Osteocyte (in vitro differentiated cells): ENCODE measurements around the gene HIVEP2. TPM values are rescaled to one million over a fixed set of nuclear protein-coding genes. Genes with fewer than 3 reads are reported as not detected.

Experiments used
- DNase-seq: peaks from one replicate; pipeline ENCODE4 v3.0.0; 2021; ENCODE audit warnings: mixed read lengths; ENCODE audit not compliant: unreplicated experiment; ENCODE audit errors: extremely low spot score
- H3K27ac Mint-ChIP-seq: one replicate; pipeline ENCODE4 v1.8.0; 2021; ENCODE audit warnings: mild to moderate bottlenecking, mixed read lengths; ENCODE audit not compliant: unreplicated experiment
- H3K27me3 Mint-ChIP-seq: one replicate; pipeline ENCODE4 v1.8.0; 2021; ENCODE audit warnings: mixed read lengths; ENCODE audit not compliant: unreplicated experiment
- H3K36me3 Mint-ChIP-seq: one replicate; pipeline ENCODE4 v1.8.0; 2021; ENCODE audit warnings: mixed read lengths; ENCODE audit not compliant: unreplicated experiment
- H3K4me1 Mint-ChIP-seq: one replicate; pipeline ENCODE4 v1.8.0; 2021; ENCODE audit warnings: mixed read lengths; ENCODE audit not compliant: unreplicated experiment
- H3K4me3 Mint-ChIP-seq: one replicate; pipeline ENCODE4 v1.8.0; 2021; ENCODE audit warnings: mild to moderate bottlenecking, moderate library complexity, mixed read lengths; ENCODE audit not compliant: unreplicated experiment
- H3K9me3 Mint-ChIP-seq: one replicate; pipeline ENCODE4 v1.8.0; 2021; ENCODE audit warnings: mixed read lengths; ENCODE audit not compliant: unreplicated experiment
- total RNA-seq: library from RNA; stranded (reverse); gene quantifications from 2 replicates; pipeline ENCODE4 v1.2.1, GENCODE V29; 2021
- TF ChIP-seq, protein P1 (sequence below): fragments of 200-600 bp; sonication (generic); IDR thresholded peaks from 2 replicates; pipeline ENCODE4 v1.5.0; 2021; ENCODE audit warnings: antibody characterized with exemption, mild to moderate bottlenecking, moderate library complexity

Gene HIVEP2
- total RNA-seq, 1 donor from 2014 or later: 39.2 TPM

DNA sequence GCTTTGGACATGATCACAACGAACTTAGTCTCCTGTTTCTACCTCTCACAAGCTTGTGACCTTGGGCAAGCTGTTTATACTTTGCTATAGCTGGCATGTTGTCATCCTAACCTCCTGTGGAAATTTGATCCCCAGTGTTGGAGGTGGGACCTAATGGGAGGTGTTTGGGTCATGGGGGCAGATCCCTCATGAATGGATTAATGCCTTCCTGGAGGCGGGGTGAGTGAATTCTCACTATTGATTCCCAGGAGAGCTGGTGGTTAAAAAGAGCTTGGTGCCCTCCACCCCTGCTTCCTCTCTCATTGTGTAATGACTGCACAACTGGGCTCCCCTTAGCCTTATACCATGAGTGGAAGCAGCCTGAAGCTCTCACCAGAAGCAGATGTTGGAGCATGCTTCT, 228.9 kb downstream of the HIVEP2 start:
- peaks cover 33% of the 10 kb centered on the region for H3K27me3 Mint-ChIP-seq
- no peaks in the 10 kb centered on the region for H3K36me3 Mint-ChIP-seq
- peaks cover 18% of the 10 kb centered on the region for H3K9me3 Mint-ChIP-seq
- H3K4me1 Mint-ChIP-seq: no peaks in the 10 kb centered on the region
- TF ChIP-seq, protein P1, sequence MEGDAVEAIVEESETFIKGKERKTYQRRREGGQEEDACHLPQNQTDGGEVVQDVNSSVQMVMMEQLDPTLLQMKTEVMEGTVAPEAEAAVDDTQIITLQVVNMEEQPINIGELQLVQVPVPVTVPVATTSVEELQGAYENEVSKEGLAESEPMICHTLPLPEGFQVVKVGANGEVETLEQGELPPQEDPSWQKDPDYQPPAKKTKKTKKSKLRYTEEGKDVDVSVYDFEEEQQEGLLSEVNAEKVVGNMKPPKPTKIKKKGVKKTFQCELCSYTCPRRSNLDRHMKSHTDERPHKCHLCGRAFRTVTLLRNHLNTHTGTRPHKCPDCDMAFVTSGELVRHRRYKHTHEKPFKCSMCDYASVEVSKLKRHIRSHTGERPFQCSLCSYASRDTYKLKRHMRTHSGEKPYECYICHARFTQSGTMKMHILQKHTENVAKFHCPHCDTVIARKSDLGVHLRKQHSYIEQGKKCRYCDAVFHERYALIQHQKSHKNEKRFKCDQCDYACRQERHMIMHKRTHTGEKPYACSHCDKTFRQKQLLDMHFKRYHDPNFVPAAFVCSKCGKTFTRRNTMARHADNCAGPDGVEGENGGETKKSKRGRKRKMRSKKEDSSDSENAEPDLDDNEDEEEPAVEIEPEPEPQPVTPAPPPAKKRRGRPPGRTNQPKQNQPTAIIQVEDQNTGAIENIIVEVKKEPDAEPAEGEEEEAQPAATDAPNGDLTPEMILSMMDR: no peak
- DNase-seq: no peak
- no peak overlapping the region for H3K27ac Mint-ChIP-seq
- H3K4me3 Mint-ChIP-seq: no peak overlapping the region

DNA sequence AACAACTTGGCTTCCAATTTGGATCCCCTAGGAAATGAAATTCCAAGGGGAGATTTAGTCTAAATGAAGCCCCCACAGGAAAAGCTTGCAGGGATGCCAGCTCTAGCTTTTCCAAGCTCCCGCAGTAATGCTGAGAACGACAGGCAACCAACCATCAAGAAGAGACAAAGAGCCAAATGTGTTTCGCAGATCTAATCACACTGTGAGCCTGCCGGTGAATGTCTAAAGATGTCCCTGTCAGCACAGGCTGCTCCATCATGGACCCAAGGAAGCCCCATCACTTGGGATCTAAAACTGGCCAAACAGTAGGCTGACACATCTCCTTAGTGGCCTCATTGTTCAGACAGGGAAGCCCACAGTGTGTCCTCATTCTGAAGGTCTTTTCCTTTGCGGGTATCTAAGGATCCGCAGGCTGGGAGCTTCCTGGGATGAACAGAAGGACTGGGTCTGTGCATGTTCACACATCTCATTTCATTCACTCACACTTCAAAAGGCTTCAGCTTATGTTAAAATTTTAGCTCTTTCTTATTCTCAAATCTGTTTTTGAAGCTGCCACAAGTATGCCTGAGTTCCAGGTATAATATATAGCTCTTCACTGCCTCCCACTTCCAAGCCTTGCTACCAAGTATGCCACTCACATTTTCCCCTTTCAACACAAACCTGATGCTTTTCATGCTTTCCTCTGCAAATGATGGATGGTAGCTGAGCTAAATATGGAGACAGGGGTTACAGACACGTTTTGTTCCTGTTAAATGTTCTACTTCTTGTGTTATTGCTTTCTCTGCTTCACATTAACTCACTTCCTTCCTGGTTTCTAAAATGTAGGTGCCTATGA, 229.8 kb downstream of the HIVEP2 start:
- Mint-ChIP-seq H3K9me3 (peaks cover 18% of the 10 kb centered on the region), H3K27me3 (peaks cover 32% of the 10 kb centered on the region), H3K27ac (no peak overlapping the region), H3K4me1 (no peaks in the 10 kb centered on the region), H3K36me3 (no peaks in the 10 kb centered on the region), H3K4me3 (no peak overlapping the region)
- TF ChIP-seq, protein P1: no peak
- no peak for DNase-seq

DNA sequence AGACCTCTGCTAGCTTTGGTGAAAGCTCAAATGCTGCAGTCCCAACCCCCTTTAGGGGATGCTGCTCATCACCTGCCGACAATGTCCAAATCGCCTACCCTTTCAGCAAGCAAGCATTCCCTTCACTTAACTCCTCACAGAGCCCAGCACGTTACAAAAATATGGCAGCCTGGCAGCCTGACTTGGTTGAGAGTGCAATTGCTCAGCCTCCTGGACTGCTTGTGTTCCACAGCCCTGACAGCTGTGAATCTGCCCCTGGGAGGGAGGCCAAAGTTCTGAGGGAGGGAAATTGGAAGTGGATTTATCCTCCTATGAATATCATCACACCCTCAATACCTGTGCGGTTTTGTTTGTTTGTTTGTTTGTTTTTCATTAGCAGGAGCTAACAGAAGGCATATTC, 231.0 kb downstream of the HIVEP2 start:
- H3K27me3 Mint-ChIP-seq: peaks cover 32% of the 10 kb centered on the region
- H3K36me3 Mint-ChIP-seq: no peaks in the 10 kb centered on the region
- no peaks in the 10 kb centered on the region for H3K4me1 Mint-ChIP-seq
- peaks cover 10% of the 10 kb centered on the region for H3K9me3 Mint-ChIP-seq
- H3K4me3 Mint-ChIP-seq: no peak overlapping the region
- no peak overlapping the region for H3K27ac Mint-ChIP-seq
- DNase-seq: no peak
- TF ChIP-seq, protein P1: no peak

DNA sequence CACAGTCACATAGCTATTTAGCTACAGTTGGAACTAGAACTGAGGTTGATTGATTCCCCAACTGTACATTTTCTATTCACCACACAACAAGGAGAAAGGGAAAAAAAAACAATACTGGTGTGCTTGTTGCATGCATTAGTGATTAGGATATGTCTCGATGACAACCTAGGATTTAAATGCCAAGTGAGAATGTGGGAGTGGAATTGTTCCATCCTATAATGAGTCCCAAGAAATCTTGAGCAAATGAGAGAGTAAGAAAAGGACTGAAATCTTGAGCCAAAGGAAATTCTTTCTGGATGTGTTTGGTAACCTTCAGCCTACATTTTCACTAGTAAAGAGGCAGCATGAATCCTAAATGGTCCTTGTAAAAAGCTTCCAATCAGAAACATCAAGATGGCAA, 232.7 kb downstream of the HIVEP2 start:
- H3K36me3 Mint-ChIP-seq: no peaks in the 10 kb centered on the region

DNA sequence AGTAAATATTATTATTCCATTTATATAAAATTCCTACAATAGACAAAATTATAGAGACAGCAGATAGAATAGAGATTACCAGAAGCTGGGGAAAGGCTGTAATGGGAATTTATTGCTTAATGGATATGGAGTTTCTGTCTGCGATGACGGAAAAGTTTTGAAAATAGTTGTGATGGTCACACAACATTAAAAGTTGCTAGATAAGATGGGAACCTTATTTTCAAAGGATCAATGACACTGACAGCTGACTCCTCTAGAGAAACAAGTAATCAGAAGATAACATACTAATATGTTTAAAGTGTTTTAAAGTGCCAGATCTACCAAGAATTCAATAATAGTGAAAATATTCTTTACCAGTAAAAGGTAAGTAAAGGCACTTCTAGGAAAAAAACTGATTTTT, 236.3 kb downstream of the HIVEP2 start:
- Mint-ChIP-seq H3K27me3 (peaks cover 4% of the 10 kb centered on the region), H3K36me3 (no peaks in the 10 kb centered on the region), H3K9me3 (no peaks in the 10 kb centered on the region), H3K4me3 (no peak overlapping the region), H3K4me1 (peaks cover 2% of the 10 kb centered on the region), H3K27ac (no peak overlapping the region)
- DNase-seq: no peak
- TF ChIP-seq, protein P1: no peak

More for the DNA sequence above, 232.7 kb downstream of the HIVEP2 start:
- no peak overlapping the region for H3K27ac Mint-ChIP-seq
- peaks cover 29% of the 10 kb centered on the region for H3K27me3 Mint-ChIP-seq
- no peaks in the 10 kb centered on the region for H3K9me3 Mint-ChIP-seq
- TF ChIP-seq, protein P1: no peak
- no peaks in the 10 kb centered on the region for H3K4me1 Mint-ChIP-seq
- no peak for DNase-seq
- H3K4me3 Mint-ChIP-seq: no peak overlapping the region
